IPS DF 4.7 (cell line): ENCODE data around the gene RSL1D1.
"Not testable (repeated sequence)": the region's sequence is repeated elsewhere in the genome, so short reads cannot be mapped to it uniquely, and the experiment has no call there.

Experiments
- DNase-seq: peaks from one replicate; pipeline ENCODE4 v3.0.0-alpha.2; 2013; ENCODE audit warnings: low spot score; ENCODE audit errors: extremely low read depth

The RSL1D1 gene

DNA sequence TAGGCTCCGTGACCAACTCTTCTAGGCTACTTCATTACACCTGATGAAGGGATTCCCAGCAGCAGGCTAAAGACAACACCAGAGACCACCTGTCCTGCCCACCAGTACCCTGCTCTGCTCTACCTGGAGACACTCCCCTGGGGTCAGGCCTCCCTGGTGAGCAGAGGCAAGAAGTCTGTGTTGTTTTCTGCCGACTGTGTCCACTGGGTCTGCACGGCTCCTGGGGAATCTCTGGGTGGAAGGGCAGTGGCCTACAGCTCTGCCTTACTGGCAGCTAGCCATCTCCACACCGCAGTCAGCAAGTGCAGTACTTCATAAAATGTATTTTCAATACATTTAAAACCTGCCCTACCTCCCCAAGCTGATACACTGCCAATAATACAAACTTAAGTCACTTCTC lies 6.8 kb downstream of the RSL1D1 start:
- DNase-seq, result no peak

DNA sequence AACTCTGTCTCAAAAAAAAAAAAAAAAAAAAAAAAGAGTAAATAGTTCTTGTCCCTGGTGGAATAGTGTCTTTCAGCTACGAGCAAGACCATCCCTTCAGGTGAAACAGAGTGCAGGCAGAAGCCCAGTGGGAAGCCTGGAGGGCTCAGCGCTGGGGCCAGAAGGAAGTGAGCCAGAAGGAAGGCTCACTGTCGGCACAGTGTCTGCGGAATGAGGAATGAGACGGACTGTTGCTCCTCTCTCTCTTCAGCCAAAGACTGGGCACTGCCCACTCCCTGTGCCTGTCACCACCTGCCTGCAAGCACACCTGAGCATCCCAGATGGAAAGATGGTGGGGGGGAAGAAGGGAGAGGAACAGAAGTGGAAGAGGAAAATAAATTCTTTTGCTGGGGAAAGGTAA lies 7.5 kb downstream of the RSL1D1 start:
- DNase-seq, result no peak

DNA sequence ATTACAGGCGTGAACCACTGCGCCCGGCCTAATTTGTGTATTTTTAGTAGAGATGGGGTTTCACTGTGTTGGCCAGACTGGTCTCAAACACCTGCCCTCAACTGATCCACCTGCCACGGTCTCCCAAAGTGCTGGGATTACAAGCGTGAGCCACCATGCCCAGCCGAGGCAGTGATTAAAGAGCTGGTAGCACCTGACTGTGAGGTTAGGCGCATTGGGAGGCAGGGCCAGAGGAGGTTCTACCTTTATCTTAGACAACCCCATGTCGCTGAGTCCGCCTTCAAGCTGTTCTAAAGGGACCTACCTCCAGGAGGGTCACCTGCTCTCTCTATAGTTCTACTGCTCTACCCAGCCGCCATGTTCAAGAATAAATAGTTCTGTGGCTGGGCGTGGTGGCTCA lies 8.1 kb downstream of the RSL1D1 start:
- DNase-seq, result no peak

DNA sequence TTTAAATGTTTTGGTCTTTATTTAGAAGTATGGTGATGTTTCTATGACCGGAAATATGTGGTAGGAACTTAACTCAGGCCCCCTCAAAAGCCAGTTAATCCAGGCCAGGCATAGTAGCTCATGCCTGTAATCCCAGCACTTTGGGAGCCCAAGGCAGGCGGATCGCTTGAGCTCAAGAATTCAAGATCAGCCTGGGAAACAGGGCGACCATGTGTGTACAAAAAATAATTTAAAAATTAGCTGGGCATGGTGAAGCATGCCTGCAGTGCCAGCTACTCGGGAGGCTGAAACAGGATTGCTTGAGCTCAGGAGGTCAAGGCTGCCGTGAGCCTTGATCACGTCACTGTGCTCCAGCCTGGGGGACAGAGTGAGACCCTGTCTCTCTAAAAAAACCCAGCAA lies 10.3 kb downstream of the RSL1D1 start:
- no peak for DNase-seq

DNA sequence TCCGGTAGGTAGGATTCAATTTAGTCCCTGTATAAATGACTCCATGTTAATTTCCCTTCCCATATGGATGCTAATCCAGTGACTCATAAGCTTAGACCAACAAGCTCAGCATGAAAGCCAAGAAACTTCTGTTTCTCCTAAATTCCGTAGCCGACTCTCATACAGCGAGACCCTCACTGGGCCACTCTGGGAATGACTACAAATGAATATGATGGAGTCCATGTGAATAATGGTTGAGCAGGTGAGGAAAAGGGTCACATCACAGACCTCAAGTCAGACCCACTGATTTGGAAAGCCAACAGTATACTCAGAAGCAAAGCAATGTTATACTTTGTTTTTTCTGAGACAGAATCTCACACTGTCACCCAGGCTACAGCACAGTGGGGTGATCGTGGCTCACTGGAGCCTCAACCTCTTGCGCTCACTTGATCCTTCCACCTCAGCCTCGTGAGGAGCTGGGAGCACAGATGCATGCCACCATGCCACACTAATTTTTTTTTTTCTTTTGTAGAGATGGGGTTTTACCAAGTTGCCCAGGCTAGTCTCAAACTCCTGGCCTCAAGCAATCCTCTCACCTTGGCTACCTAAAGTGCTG lies 14.6 kb downstream of the RSL1D1 start:
- no peak for DNase-seq

DNA sequence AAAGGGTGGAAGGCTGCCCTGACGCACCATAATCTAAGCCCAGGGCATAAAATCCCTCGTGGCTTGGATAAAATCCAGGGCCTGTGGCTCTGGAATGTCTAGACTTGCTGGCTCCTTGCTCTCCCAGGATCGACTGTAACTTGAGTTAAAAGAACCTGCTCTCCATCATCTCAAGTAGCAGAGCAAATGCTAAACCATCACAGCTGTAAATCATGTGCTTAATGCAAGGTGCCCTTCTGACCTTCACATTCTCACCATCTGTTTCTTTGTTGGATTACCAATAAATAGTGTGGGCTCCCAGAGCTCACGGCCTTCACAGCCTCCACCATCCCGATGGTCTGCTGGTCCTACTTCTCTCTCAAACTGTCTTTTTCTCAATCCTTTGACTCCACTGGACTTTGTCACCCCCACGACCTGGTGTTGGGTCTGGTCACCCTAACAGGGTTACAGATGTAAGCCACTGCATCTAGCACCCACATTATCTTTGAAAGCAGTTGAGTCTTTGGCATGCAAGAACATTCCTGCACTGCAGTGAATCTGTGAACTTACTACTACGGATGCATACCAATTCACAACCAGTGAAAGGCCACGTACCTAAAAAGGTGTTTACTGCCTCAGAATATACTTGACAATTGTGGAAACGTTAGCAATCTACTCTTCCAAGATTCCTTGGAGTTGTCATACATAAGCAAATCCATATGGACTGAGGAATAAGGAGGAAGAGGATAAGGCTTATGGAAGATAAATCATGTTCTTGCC lies 15.3 kb downstream of the RSL1D1 start:
- DNase-seq, result no peak

DNA sequence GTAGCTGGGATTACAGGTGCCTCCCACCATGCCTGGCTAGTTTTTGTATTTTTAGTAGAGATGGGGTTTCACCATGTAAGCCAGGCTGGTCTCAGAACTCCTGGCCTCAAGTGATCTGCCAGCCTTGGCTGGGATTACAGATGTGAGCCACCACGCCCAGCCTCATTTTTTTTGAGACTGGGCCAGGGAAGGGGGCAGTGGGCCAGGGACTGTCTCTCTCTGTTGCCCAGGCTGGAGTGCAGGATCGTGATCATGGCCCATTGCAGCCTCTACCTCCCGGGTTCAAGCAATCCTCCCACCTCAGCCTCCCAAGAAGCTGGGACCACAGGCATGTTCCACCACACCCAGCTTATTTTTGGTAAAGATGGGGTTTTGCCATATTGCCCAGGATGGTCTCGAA lies 16.0 kb downstream of the RSL1D1 start:
- no peak for DNase-seq

DNA sequence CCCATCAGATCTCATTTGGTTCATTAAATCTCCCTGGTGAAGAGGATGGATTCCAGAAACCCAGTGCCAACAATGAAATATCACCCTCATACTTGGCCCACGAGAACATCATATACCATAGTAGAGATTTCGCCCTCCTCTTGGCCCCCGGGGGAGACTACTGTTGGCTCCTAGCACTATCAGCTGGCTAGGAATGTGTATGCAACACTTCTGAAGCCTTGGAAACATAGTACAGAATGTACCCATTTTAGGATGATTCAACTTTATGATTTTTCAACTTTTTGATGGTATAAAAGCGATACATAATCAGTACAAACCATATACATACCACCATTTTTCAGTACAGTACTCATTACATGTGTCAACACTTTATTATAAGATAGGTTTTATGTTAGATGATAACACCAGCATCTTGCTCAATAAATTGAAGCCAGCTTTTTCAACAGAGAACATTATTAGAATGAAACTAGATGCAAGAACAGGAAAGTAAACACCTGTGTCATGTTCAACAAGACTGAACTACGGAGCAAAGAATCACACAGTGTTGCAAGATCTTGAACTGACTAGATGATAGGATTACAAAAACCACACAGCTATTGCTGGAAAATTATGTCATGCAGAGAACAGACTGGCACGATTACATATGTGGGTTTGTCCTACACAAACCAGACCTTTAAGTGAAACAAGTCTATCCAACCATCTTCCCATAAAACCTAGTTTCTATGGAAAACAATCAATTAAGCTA lies 17.2 kb downstream of the RSL1D1 start:
- no peak for DNase-seq

DNA sequence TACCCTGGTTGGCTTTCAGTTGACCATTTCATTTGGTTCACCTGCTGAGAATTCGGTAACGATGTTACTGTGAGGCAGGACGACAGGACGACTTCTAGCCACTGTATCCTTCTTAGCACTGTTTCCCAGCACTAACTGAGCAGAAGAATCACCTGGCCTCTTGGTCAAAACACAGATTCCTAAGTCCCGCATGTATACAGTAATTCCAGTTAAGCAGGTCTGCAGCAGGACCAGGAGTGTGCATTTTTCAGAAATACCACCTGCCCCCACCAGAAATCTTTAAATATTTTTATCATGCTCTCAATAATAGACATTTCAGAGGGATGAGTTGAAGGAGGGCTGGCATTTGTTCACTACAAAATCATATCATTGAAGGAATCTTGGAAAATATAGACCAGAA lies 22.6 kb downstream of the RSL1D1 start:
- DNase-seq, result no peak

DNA sequence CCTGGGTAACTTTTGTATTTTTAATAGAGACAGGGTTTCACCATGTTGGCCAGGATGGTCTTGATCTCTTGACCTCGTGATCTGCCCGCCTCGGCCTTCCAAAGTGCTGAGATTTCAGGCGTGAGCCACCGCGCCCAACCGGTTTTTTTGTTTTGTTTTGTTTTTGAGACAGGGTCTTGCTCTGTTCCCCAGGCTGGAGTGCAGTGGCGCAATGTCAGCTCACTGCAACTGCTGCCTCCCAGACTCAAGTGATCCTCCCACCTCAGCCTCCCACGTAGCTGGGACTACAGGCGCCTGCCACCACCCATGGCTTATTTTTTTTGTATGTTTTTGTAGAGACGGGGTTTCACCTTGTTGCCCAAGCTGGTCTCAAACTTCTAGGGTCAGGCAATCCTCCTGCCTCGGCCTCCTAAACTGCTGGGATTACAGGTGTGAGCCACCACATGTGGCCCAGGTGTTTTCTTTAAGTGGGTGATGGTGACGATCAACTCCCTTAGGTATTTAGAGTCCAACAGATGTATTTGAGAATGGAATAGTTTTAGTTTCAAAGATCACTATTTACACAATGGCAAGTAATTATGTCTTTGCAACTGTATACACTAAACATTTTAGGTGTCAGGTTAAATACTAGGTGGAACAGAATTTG lies 25.7 kb downstream of the RSL1D1 start:
- DNase-seq, result not testable (repeated sequence)

DNA sequence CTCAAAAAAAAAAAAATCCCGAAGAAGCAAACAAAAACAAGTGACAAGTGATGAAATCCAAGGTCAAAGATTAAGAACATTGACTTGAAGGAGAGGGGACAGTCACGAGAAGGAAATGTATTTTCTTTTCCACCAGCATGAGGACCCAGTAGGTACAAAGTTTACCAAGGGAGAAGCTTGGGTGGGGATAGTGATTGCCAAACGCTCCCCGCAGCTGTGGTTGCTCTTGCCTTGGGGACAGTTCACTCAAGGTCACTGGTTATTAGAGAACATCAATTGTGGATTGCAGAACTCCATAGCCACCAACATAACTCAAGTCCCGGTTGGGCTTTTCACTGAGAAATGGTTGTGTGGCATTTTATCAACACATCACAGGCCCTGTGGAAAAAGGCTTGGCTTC lies 27.0 kb downstream of the RSL1D1 start:
- no peak for DNase-seq

DNA sequence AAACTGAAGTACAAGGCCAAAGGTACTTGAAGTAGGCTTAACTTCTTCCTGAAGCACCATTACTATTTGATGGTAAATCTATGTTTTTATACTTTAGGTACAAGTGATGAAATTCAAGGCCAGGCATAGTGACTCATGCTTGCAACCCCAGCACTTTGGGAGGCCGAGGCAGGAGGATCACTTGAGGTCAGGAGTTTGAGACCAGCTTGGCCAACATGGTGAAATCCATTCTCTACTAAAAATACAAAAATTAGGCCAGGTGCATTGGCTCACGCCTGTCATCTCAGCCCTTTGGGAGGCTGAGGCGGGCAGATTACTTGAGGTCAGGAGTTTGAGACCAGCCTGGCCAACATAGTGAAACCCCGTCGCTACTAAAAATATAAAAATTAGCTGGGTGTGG lies 27.7 kb downstream of the RSL1D1 start:
- not testable (repeated sequence) for DNase-seq

DNA sequence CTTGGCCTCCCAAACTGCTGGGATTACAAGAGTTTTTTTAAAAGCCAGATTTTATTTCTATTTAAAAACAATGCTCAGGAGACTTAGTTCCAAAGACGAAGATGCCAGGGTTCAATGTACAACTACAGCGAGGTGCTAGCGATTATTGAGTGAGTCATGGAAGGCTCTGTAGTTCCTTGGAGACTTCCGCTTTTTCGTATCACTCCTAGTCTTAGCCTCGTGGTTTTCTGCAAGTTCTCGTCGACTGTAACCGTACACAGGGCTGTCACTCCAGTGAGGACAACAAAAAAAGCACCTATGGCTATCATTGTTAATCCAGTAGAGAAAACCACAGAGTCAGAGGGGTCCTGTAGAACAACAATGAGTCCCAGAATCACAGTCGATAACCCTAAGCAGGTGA lies 31.5 kb downstream of the RSL1D1 start:
- DNase-seq, result no peak

DNA sequence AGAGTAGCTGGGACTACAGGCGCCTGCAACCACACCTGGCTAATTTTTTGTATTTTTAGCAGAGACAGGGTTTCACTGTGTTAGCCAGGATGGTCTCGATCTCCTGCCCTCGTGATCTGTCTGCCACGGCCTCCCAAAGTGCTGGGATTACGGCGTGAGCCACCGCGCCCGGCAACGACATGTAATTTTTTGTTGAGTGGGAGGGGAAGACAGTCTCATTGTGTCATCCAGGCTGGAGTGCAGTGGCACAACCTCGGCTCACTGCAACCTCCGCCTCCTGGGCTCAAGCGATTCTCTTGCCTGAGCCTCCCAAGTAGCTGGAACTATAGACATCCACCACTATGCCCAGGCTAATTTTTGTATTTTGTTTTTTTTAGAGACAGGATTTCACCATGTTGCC lies 32.4 kb downstream of the RSL1D1 start:
- not testable (repeated sequence) for DNase-seq

DNA sequence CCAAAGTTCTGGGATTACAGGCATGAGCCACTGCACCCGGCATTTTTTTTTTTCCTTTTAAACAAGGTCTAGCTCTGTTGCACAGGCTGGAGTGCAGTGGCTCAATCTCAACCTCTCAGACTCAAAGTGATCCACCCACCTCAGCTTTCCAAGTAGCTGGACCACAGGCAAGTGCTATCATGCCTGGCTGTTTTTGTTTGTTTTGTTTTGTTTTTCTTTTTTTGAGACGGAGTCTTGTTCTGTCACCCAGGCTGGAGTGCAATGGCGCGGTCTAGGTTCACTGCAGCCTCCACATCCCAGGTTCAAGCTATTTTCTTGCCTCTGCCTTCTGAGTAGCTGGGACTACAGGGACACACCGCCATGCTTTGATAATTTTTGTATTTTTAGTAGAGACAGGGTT lies 35.2 kb downstream of the RSL1D1 start:
- DNase-seq, result no peak

DNA sequence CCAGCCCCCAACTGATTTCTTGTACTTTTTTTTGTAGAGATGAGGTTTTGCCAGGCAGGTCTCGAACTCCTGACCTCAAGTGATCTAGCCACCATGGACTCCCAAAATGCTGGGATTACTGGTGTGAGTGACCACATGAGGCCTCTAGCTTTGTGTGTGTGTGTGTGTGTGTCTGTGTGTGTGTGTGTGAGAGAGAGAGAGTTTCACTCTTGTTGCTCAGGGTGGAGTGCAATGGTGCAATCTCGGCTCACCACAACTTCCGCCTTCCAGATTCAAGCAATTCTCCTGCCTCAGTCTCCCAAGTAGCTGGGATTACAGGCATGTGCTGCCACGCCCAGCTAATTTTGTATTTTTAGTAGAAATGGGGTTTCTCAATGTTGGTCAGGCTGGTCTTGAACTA lies 36.5 kb downstream of the RSL1D1 start:
- DNase-seq, result not testable (repeated sequence)

DNA sequence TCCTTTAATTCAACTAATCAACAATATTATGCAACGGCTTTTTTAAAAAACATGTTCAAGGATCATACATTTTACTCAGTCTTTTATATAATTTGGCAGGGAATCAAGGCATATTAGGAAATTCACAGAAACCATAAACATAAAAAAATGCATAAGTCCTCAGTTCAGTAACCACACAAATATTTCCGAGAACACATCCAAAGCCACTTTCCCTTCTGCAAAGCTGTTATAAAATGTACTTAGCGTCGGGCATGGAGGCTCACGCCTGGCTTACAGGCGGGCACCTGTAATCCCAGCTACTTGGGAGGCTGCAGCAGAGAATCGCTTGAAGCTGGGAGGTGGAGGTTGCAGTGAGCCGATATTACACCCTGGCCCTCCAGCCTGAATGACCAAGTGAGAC lies 44.6 kb downstream of the RSL1D1 start:
- no peak for DNase-seq

DNA sequence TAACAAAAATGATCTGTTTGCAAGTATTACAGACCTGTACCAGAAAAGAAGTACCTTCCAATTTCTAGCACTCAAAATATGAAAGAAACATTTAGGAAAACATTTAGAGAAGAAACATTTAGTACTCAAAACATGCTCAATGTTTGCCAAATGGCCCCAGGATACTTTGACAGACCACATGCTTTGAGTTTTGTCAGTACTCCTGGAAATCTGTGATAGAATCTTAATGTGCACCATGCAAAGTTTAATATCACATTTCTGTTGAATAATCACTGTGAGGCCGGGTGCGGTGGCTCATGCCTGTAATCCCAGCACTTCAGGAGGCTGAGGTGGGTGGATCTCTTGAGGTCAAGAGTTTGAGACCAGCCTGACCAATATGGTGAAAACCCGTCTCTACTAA lies 45.8 kb downstream of the RSL1D1 start:
- DNase-seq, result no peak

DNA sequence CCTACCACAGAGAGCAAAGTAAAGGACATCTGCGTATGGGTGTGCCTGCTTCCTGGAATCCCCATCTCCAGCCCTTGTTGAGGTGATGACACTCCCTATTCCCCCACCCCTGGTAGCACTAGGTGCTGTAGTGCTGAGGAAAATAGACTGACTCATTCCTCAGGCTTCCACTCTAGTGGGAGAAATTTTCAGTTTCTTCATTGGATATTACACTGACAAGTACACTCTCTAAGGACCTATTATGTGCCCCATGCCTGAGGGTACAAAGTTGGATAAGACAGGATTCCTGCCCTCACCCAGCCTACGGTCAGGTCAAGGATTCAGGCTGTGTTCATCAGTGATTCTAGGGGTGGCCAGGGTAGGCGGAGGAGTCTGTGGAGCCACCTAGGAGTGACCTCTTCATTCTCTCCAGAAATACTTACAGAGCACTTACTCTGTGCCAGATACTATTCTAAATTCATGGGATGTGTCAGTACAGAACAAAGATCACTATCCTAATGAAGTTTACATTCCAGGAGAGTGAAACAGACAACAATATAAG lies 49.8 kb downstream of the RSL1D1 start:
- DNase-seq, result no peak

DNA sequence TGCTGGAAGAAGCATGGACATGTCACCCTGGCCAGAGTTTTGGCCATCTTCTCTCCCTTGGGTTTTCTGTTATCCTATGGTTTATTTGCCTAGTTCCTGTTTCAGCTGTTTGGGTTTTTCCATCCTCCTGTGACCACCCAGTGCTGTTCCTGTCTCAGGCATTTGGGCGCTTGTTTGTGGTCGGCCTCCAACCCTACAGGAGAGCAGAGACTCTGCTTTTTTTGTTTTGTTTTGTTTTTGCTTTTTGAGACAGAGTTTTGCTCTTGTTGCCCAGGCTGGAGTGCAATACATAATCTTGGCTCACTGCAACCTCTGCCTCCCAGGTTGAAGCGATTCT lies 51.0 kb downstream of the RSL1D1 start:
- DNase-seq, result no peak

DNA sequence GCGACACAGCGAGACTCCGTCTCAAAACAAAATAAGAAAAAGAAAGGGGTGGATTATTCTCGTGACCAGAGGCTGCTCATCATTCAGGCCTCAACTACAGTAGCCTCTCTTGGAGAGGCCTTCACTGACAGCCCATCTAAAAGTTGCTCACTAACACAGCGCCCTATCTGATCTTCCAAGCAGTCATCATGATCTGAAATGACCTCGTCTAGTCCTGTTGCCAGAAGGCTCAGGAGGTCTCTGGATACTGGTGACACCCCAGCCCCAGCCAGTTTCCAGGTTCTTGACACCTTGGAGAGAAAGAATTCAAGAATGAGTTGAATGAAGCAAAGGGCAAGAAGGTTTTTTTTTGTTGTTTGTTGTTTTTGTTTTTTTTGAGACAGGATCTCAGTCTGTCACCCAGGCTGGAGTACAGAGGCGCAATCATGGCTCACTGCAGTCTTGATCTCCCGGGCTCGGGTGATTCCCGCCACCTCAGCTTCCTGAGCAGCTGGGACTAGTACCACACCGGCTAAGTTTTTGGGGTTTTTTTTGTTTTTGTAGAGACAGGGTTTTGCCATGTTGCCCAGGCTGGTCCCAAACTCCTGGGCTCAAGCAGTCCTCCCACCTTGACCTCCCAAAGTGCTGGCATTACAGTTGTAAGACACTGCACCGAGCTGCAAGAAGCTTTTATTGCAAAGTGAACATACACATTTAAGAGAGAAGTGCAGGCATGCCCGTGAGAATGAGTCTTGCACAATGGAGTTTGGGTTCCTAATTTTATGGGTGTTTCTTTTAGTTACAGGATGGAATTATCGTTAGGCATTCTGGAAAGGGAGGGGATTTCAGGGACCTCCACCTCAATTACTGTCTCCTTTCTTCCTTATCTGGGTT lies 51.6 kb downstream of the RSL1D1 start:
- no peak for DNase-seq
